Neuronal stem cell (in vitro differentiated cells): ENCODE data around the gene PRRT1.
"Not testable (repeated sequence)": the region's sequence is repeated elsewhere in the genome, so short reads cannot be mapped to it uniquely, and the experiment has no call there.

Experiments used
- DNase-seq: peaks from one replicate; pipeline ENCODE4 v3.0.0-alpha.2; 2013; ENCODE audit warnings: low spot score
- H2AFZ ChIP-seq: one replicate; pipeline ENCODE4 v1.6.1; 2013; ENCODE audit warnings: mild to moderate bottlenecking, low read length, inconsistent platforms
- H2AK5ac ChIP-seq: 2 replicates; pipeline ENCODE4 v1.6.1; 2013; ENCODE audit warnings: low read depth, mild to moderate bottlenecking, inconsistent platforms, low read length, moderate library complexity, mixed read lengths
- H2BK120ac ChIP-seq: 2 replicates; pipeline ENCODE4 v1.6.1; 2013; ENCODE audit warnings: low read depth, mild to moderate bottlenecking, inconsistent platforms, low read length, moderate library complexity, mixed read lengths
- H2BK12ac ChIP-seq: one replicate; pipeline ENCODE4 v1.6.1; 2013; ENCODE audit warnings: low read length, inconsistent platforms
- H2BK15ac ChIP-seq: 2 replicates; pipeline ENCODE4 v1.6.1; 2013; ENCODE audit warnings: mild to moderate bottlenecking, low read length, inconsistent platforms, mixed read lengths
- H2BK5ac ChIP-seq: one replicate; pipeline ENCODE4 v1.6.1; 2013; ENCODE audit warnings: inconsistent platforms, mild to moderate bottlenecking, low read length, moderate library complexity
- H3K14ac ChIP-seq: one replicate; pipeline ENCODE4 v1.6.1; 2013; ENCODE audit warnings: low read length, inconsistent platforms
- H3K18ac ChIP-seq: 2 replicates; pipeline ENCODE4 v1.6.1; 2013; ENCODE audit warnings: low read length, inconsistent platforms
- H3K23ac ChIP-seq: 2 replicates; pipeline ENCODE4 v1.6.1; 2013; ENCODE audit warnings: low read depth, mild to moderate bottlenecking, mixed read lengths, low read length, inconsistent platforms; ENCODE audit not compliant: poor library complexity
- H3K27ac ChIP-seq: replicated peaks from 3 replicates; pipeline ENCODE4 v1.5.1; 2013; ENCODE audit warnings: low read length, inconsistent platforms
- H3K27me3 ChIP-seq, 3 experiments: 2 replicates each; pipeline ENCODE4 v1.6.1; 2013; ENCODE audit warnings: low read length in 3 of 3, mild to moderate bottlenecking in 2 of 3, inconsistent platforms in 1 of 3, low read depth in 1 of 3, mixed read lengths in 1 of 3, moderate library complexity in 1 of 3; ENCODE audit not compliant: control insufficient read depth in 3 of 3, insufficient read depth in 3 of 3
- H3K36me3 ChIP-seq, 2 donors: replicated peaks in 1 of 2; 2 replicates each; pipeline ENCODE4 v1.6.1; 2013; ENCODE audit warnings: low read length in 2 of 2; ENCODE audit not compliant: control insufficient read depth in 2 of 2, insufficient read depth in 2 of 2
- H3K4ac ChIP-seq: 2 replicates; pipeline ENCODE4 v1.6.1; 2013; ENCODE audit warnings: inconsistent platforms, mild to moderate bottlenecking, low read length, moderate library complexity
- H3K4me1 ChIP-seq, 2 donors: 1 replicate in 1 of 2; 2 replicates in 1 of 2; pipeline ENCODE4 v1.6.1; 2013; ENCODE audit warnings: low read length in 2 of 2, low read depth in 1 of 2; ENCODE audit not compliant: control insufficient read depth in 2 of 2, insufficient read depth in 1 of 2
- H3K4me2 ChIP-seq: one replicate; pipeline ENCODE4 v1.6.1; 2013; ENCODE audit warnings: mild to moderate bottlenecking, low read length, inconsistent platforms; ENCODE audit not compliant: insufficient read depth, poor library complexity, severe bottlenecking
- H3K4me3 ChIP-seq, 2 donors: 2 replicates each; pipeline ENCODE4 v1.5.1; 2013; ENCODE audit warnings: low read length in 2 of 2, mild to moderate bottlenecking in 2 of 2, inconsistent platforms in 1 of 2, moderate library complexity in 1 of 2
- H3K79me1 ChIP-seq: one replicate; pipeline ENCODE4 v1.6.1; 2013; ENCODE audit warnings: low read depth, mild to moderate bottlenecking, inconsistent platforms, low read length, moderate library complexity
- H3K9ac ChIP-seq: one replicate; pipeline ENCODE4 v1.6.1; 2013; ENCODE audit warnings: mild to moderate bottlenecking, low read depth, low read length, inconsistent platforms; ENCODE audit not compliant: poor library complexity
- H3K9me3 ChIP-seq, 2 donors: replicated peaks in 1 of 2; 2 replicates each; pipeline versions ENCODE3 to v1.6.1; 2013; ENCODE audit warnings: low read length in 2 of 2, mild to moderate bottlenecking in 2 of 2, inconsistent platforms in 1 of 2, low read depth in 1 of 2, mixed read lengths in 1 of 2, moderate library complexity in 1 of 2; ENCODE audit not compliant: control insufficient read depth in 2 of 2, insufficient read depth in 1 of 2
- H4K8ac ChIP-seq: one replicate; pipeline ENCODE4 v1.6.1; 2013; ENCODE audit warnings: low read depth, mild to moderate bottlenecking, inconsistent platforms, low read length, moderate library complexity
- H4K91ac ChIP-seq: one replicate; pipeline ENCODE4 v1.6.1; 2013; ENCODE audit warnings: low read length, low read depth, mild to moderate bottlenecking, inconsistent platforms; ENCODE audit not compliant: poor library complexity
- WGBS, 2 donors: extraction: QIAGEN DNeasy Blood & Tissue Kit; methylation state at CpG; one replicate each; pipeline ENCODE4 v1.1.7; 2013; ENCODE audit warnings: missing lambda C conversion rate in 2 of 2, mixed read lengths in 1 of 2; ENCODE audit not compliant: insufficient read length in 2 of 2, insufficient replicate concordance in 1 of 2; ENCODE audit errors: extremely low coverage in 2 of 2; 5-methylcytosine and 5-hydroxymethylcytosine counted together

PRRT1 gene

DNA sequence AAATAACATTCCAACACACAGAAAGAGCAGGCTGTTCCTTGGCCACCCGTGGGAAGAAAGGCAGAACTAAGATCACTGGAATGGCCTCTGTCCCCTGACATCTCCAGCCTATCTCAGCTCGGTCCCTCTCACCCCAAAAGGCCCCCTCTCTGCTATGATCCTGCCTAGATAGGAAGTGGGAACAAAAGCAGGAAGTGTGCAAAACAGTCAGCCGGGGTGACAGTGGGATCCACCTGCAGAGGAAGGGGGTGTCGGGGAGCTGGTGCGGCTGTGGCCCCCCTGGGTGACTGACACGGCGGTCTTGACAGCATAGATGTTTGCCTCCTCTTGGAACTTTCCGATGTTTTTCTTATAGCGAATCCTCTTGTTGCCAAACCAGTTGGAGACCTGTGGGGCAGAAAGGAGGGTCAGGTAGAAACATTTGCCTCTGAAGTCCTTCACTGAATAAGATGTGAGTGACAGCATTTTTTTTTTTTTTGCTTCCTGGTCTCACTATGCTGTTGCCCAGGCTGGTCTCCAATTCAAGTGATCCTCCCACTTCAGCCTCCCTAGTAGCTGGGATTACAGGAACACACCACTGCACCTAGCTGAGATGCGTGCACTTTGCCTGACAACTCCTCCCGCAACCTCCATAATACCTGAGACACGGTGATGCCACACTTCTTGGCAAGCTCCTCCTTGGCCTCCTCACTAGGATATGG lies 35.4 kb upstream of the PRRT1 start:
- peak overlapping the region in 1 of 2 donors; percentile 15 for H3K4me3 ChIP-seq

GRCh38 chr6:32186151-32186840 lies 34.6 kb upstream of the PRRT1 start:
- H2BK5ac ChIP-seq, H2BK12ac ChIP-seq, H3K79me1 ChIP-seq, H2BK120ac ChIP-seq, H4K91ac ChIP-seq, H2AFZ ChIP-seq, H2BK15ac ChIP-seq, H3K18ac ChIP-seq, H3K4me2 ChIP-seq, H3K9ac ChIP-seq, H3K4ac ChIP-seq, H4K8ac ChIP-seq, H3K4me3 ChIP-seq, H2AK5ac ChIP-seq, H3K23ac ChIP-seq, DNase-seq, H3K9me3 ChIP-seq, H3K14ac ChIP-seq, H3K27me3 ChIP-seq: not testable (repeated sequence)
- H3K27ac ChIP-seq, result peak overlapping the region; percentile 24
- H3K36me3 ChIP-seq, result peaks cover 32 to 59% of the 10 kb centered on the region in 2 donors
- peaks cover 15 to 16% of the 10 kb centered on the region in 2 donors for H3K4me1 ChIP-seq
- WGBS, 2 donors, result no CpG with 5 or more reads among the region's 10 CpGs

More for the DNA sequence above, 35.4 kb upstream of the PRRT1 start:
- Histone ChIP-seq H3K79me1 (peaks cover 7% of the 10 kb centered on the region), H2BK12ac (no peak overlapping the region), H3K4ac (no peak overlapping the region), H2BK15ac (no peak overlapping the region), H3K23ac (no peak overlapping the region), H2AK5ac (no peak overlapping the region), H3K27ac (peak overlapping the region; percentile 26), H3K4me2 (no peak overlapping the region), H3K9ac (no peak overlapping the region), H4K91ac (no peak overlapping the region), H4K8ac (no peak overlapping the region), H2BK120ac (no peak overlapping the region), H3K18ac (no peak overlapping the region), H3K36me3 (peaks cover 28 to 51% of the 10 kb centered on the region in 2 donors), H3K4me1 (peaks cover 18 to 23% of the 10 kb centered on the region in 2 donors), H3K9me3 (no peaks in the 10 kb centered on the region), H3K14ac (no peak overlapping the region), H3K27me3 (no peaks in the 10 kb centered on the region), H2AFZ (no peak overlapping the region), H2BK5ac (no peak overlapping the region)
- no peak for DNase-seq
- no CpG with 5 or more reads among the region's 12 CpGs for WGBS, 2 donors

- not testable (repeated sequence) for DNase-seq, H3K4me3 ChIP-seq, H2AFZ ChIP-seq, H4K8ac ChIP-seq, H3K79me1 ChIP-seq, H2AK5ac ChIP-seq, H3K18ac ChIP-seq, H2BK12ac ChIP-seq, H3K27me3 ChIP-seq, H3K4me2 ChIP-seq, H3K9ac ChIP-seq, H2BK120ac ChIP-seq, H2BK5ac ChIP-seq, H3K23ac ChIP-seq, H4K91ac ChIP-seq, H3K4ac ChIP-seq, H3K27ac ChIP-seq, H2BK15ac ChIP-seq, H3K9me3 ChIP-seq, H3K14ac ChIP-seq
- peaks cover 36 to 65% of the 10 kb centered on the region in 2 donors for H3K36me3 ChIP-seq
- H3K4me1 ChIP-seq, result peaks cover 9 to 10% of the 10 kb centered on the region in 2 donors
- WGBS, 2 donors, result no CpG with 5 or more reads among the region's 11 CpGs
These were observed 34.0 kb upstream of the PRRT1 start for GRCh38 chr6:32185681-32186131.

GRCh38 chr6:32184084-32184640 lies 32.4 kb upstream of the PRRT1 start, which contains the start of gene AGER:
Gene AGER, minus strand, starts transcription at chr6:32184253. Its CDS starts 31 bp downstream, at chr6:32184222.
- Histone ChIP-seq H2AFZ (no peak within 1 kb of the TSS), H3K14ac (no peak within 1 kb of the TSS), H2BK120ac (no peak within 1 kb of the TSS), H2BK15ac (no peak within 1 kb of the TSS), H3K4me1 (peaks cover 3 to 11% of the 10 kb centered on the region in 2 donors), H3K4ac (no peak within 1 kb of the TSS), H2AK5ac (no peak within 1 kb of the TSS), H3K23ac (no peak within 1 kb of the TSS), H3K4me2 (no peak within 1 kb of the TSS), H3K9ac (no peak within 1 kb of the TSS), H3K79me1 (peaks cover 7% of the 10 kb centered on the region), H3K9me3 (no peaks in the 10 kb centered on the region), H3K18ac (peak within 1 kb of the TSS; percentile 24), H3K4me3 (no peak within 1 kb of the TSS), H4K8ac (no peak within 1 kb of the TSS), H3K27me3 (no peaks in the 10 kb centered on the region), H4K91ac (no peak within 1 kb of the TSS), H3K27ac (no peak within 1 kb of the TSS), H3K36me3 (peaks cover 39 to 74% of the 10 kb centered on the region in 2 donors), H2BK12ac (no peak within 1 kb of the TSS), H2BK5ac (no peak within 1 kb of the TSS)
- WGBS, 2 donors, result no CpG with 5 or more reads among the region's 6 CpGs
- no peak for DNase-seq
